HepG2 (cell line): ENCODE results near the gene LEMD1. TPM values are rescaled to one million over a fixed set of nuclear protein-coding genes. Genes with fewer than 3 reads are reported as not detected.

ENCODE experiments used
- ATAC-seq: fragments of 200-7000 bp; cut with Tn5 transposase; 3 replicates; pipeline ENCODE4 v1.9.1; 2020; ENCODE audit warnings: mild to moderate bottlenecking, moderate library complexity
- BruUV-seq: library from RNA; stranded (reverse); fragments of 400-500 nt; replicated peaks from 2 replicates; lab custom pipeline; 2021; lab: Mats Ljungman, UMichigan
- CTCF ChIA-PET: fragments of 300-600 bp; formaldehyde crosslinking; extraction: SDS; loops from one replicate; lab custom pipeline; 2021; ENCODE audit warnings: low total read pairs, inconsistent platforms, low intra/inter-chr PET ratio; lab: Yijun Ruan, JAX
- POLR2A ChIA-PET: fragments of 350-600 bp; sonication (Branson Sonifier 250); formaldehyde crosslinking; loops from one replicate; lab custom pipeline; 2020; ENCODE audit warnings: antibody characterized with exemption, inconsistent platforms; lab: Yijun Ruan, JAX
- DNase-seq: peaks from one replicate; pipeline ENCODE4 v3.0.0-alpha.2; 2015; ENCODE audit warnings: low spot score
- FAIRE-seq: peaks from 3 replicates; lab custom pipeline; 2011; peaks lifted over from hg19 to GRCh38; lab: Jason Lieb, UNC
- H2AFZ ChIP-seq: one replicate; pipeline ENCODE4 v1.6.1; 2011; ENCODE audit warnings: low read length, inconsistent platforms
- H3K27ac ChIP-seq: fragments of 300-600 bp; 3 replicates; pipeline ENCODE4 v1.8.0; 2011; ENCODE audit warnings: mixed run types, mild to moderate bottlenecking, mixed read lengths, low read length, inconsistent platforms; ENCODE audit not compliant: insufficient read depth; ENCODE audit errors: extremely low read length
- H3K27me3 ChIP-seq, 2 experiments: fragments of 200-600 bp in 1 of 2; 2 replicates in 1 of 2; 3 replicates in 1 of 2; pipeline versions ENCODE4 v1.6.0 to v1.8.0; 2011; ENCODE audit warnings: low read length in 2 of 2, mild to moderate bottlenecking in 2 of 2, moderate library complexity in 2 of 2, inconsistent platforms in 1 of 2; ENCODE audit not compliant: insufficient read depth in 2 of 2, control insufficient read depth in 1 of 2
- H3K36me3 ChIP-seq, 2 experiments: fragments of 200-600 bp in 1 of 2; replicated peaks in 1 of 2; 2 replicates in 1 of 2; 3 replicates in 1 of 2; pipeline versions ENCODE4 v1.5.1 to v1.8.0; 2011; ENCODE audit warnings: low read length in 2 of 2, inconsistent platforms in 1 of 2; ENCODE audit not compliant: insufficient read depth in 2 of 2, control insufficient read depth in 1 of 2
- H3K4me1 ChIP-seq: 2 replicates; pipeline ENCODE4 v1.5.1; 2012; ENCODE audit warnings: low read length, inconsistent platforms; ENCODE audit not compliant: insufficient read depth
- H3K4me2 ChIP-seq: 2 replicates; pipeline ENCODE4 v1.6.0; 2011; ENCODE audit warnings: low read depth, low read length, inconsistent platforms
- H3K4me3 ChIP-seq, 3 experiments: fragments of 200-600 bp in 1 of 3; sonication (generic), shearing (Covaris generic) in 1 of 3; replicated peaks in 1 of 3; 2 replicates each; pipeline ENCODE4 v1.5.1; 2011 to 2016; ENCODE audit warnings: low read length in 3 of 3, inconsistent platforms in 2 of 3, low read depth in 2 of 3, mild to moderate bottlenecking in 2 of 3, control low read depth in 1 of 3, mixed read lengths in 1 of 3; ENCODE audit not compliant: insufficient read depth in 1 of 3
- H3K79me2 ChIP-seq: one replicate; pipeline ENCODE4 v1.6.1; 2011; ENCODE audit warnings: low read length, inconsistent platforms; ENCODE audit not compliant: insufficient read depth
- H3K9ac ChIP-seq: 2 replicates; pipeline ENCODE4 v1.6.0; 2011; ENCODE audit warnings: mild to moderate bottlenecking, low read depth, low read length, inconsistent platforms; ENCODE audit not compliant: insufficient read depth
- H3K9me3 ChIP-seq: 2 replicates; pipeline ENCODE4 v1.5.1; 2012; ENCODE audit warnings: mild to moderate bottlenecking, low read length
- H4K20me1 ChIP-seq: 2 replicates; pipeline ENCODE4 v1.6.0; 2011; ENCODE audit warnings: inconsistent platforms, mild to moderate bottlenecking, low read length, moderate library complexity; ENCODE audit not compliant: insufficient read depth
- ATF7 ChIP-seq, 2 experiments: fragments of 450-650 bp in 1 of 2; sonication (generic) in 1 of 2; formaldehyde crosslinking in 1 of 2; IDR thresholded peaks; 2 replicates each; pipeline versions ENCODE4 v1.4.0 to v1.6.1; 2016 to 2020; ENCODE audit warnings: antibody characterized with exemption in 1 of 2, mild to moderate bottlenecking in 1 of 2, missing genetic modification reagents in 1 of 2
- CREM ChIP-seq, 2 experiments: sonication (generic) in 1 of 2; formaldehyde crosslinking in 1 of 2; IDR thresholded peaks; 2 replicates each; pipeline versions ENCODE4 v1.4.0 to v1.6.1; 2016 to 2020; ENCODE audit warnings: antibody characterized with exemption in 1 of 2, mild to moderate bottlenecking in 1 of 2, missing genetic modification reagents in 1 of 2
- ETV6 ChIP-seq: sonication (generic); formaldehyde crosslinking; conservative IDR thresholded peaks from 2 replicates; pipeline ENCODE4 v1.4.0; 2020; ENCODE audit warnings: missing genetic modification reagents
- FOXC1 ChIP-seq: sonication (generic); formaldehyde crosslinking; IDR thresholded peaks from 2 replicates; pipeline ENCODE4 v1.8.0; 2022; ENCODE audit warnings: mild to moderate bottlenecking, missing genetic modification reagents, borderline replicate concordance
- HNF4G ChIP-seq, 2 experiments: sonication (generic) in 1 of 2; formaldehyde crosslinking in 1 of 2; IDR thresholded peaks; 2 replicates each; pipeline versions ENCODE4 v1.4.0 to v1.6.1; 2011 to 2020; ENCODE audit warnings: borderline replicate concordance in 2 of 2, low read depth in 2 of 2, mild to moderate bottlenecking in 2 of 2, low read length in 1 of 2, missing genetic modification reagents in 1 of 2, moderate library complexity in 1 of 2
- KMT2B ChIP-seq: IDR thresholded peaks from 2 replicates; pipeline ENCODE4 v1.6.1; 2016; ENCODE audit warnings: missing genetic modification reagents, missing compliant biosample characterization
- REXO4 ChIP-seq: sonication (generic); formaldehyde crosslinking; IDR thresholded peaks from 2 replicates; pipeline ENCODE4 v1.8.0; 2022; ENCODE audit warnings: missing genetic modification reagents, mild to moderate bottlenecking, borderline replicate concordance
- SNRNP70 ChIP-seq: fragments of 200-400 bp; formaldehyde crosslinking; IDR thresholded peaks from 2 replicates; pipeline ENCODE4 v1.6.1; 2017; ENCODE audit warnings: mild to moderate bottlenecking, low read depth, low read length, moderate library complexity
- ZBTB7B ChIP-seq: sonication (generic); formaldehyde crosslinking; IDR thresholded peaks from 2 replicates; pipeline ENCODE4 v1.4.0; 2020; ENCODE audit warnings: missing genetic modification reagents
- ZNF232 ChIP-seq: sonication (generic); formaldehyde crosslinking; IDR thresholded peaks from 2 replicates; pipeline ENCODE4 v1.4.0; 2020; ENCODE audit warnings: missing genetic modification reagents, borderline replicate concordance
- ZNF367 ChIP-seq: sonication (generic); formaldehyde crosslinking; IDR thresholded peaks from 2 replicates; pipeline ENCODE4 v1.4.0; 2020; ENCODE audit warnings: missing genetic modification reagents, borderline replicate concordance
- ZNF550 ChIP-seq: sonication (generic); formaldehyde crosslinking; IDR thresholded peaks from 2 replicates; pipeline ENCODE4 v1.4.0; 2020; ENCODE audit warnings: mild to moderate bottlenecking, missing genetic modification reagents, borderline replicate concordance
- ZNF782 ChIP-seq: sonication (generic); formaldehyde crosslinking; IDR thresholded peaks from 2 replicates; pipeline ENCODE4 v1.4.0; 2020; ENCODE audit warnings: missing genetic modification reagents, mild to moderate bottlenecking, borderline replicate concordance
- ZSCAN21 ChIP-seq: sonication (generic); formaldehyde crosslinking; IDR thresholded peaks from 2 replicates; pipeline ENCODE4 v1.8.0; 2022; ENCODE audit warnings: mild to moderate bottlenecking, missing genetic modification reagents, moderate library complexity, borderline replicate concordance
- WGBS: methylation state at CpG from one replicate; pipeline ENCODE4 v1.1.6; 2017; ENCODE audit warnings: low lambda C conversion rate; 5-methylcytosine and 5-hydroxymethylcytosine counted together
- in situ Hi-C: cut with HindIII; loops from 2 replicates; pipeline ENCODE4 v1.10.0; 2017; ENCODE audit warnings: low pct_unique_long_range_greater_than_20kb; ENCODE audit not compliant: extremely low pct_ligation_motif_present
- intact Hi-C: fragments of 100-400 bp; cut with micrococcal nuclease; formaldehyde crosslinking; loops from one replicate; pipeline ENCODE4 v1.10.0; 2022; ENCODE audit not compliant: unreplicated experiment
- polyA plus RNA-seq, 8 experiments: library from polyadenylated mRNA; depleted of rRNA in 3 of 8; stranded (reverse) in 7 of 8; unstranded in 1 of 8; fragments of >200 nt; fragmentation: Illumina TruSeq in 4 of 8; extraction: Trizol in 4 of 8; gene quantifications; 2 replicates each; pipeline versions ENCODE4 v1.2.1 to v1.2.3, GENCODE V29; 2011 to 2016; ENCODE audit warnings: low read depth in 4 of 8, missing spikeins in 1 of 8, mixed read lengths in 1 of 8; ENCODE audit not compliant: insufficient read depth in 1 of 8
- total RNA-seq, 5 experiments: library from RNA; depleted of rRNA; stranded (reverse); fragments of >200 nt; fragmentation: Illumina TruSeq; extraction: Trizol; gene quantifications; 2 replicates each; pipeline ENCODE4 v1.2.3, GENCODE V29; 2016; ENCODE audit warnings: low read depth in 1 of 5
- TF ChIP-seq, protein P1 (sequence below): sonication (generic); formaldehyde crosslinking; IDR thresholded peaks from 2 replicates; pipeline ENCODE4 v1.4.0; 2020; ENCODE audit warnings: missing genetic modification reagents, mild to moderate bottlenecking, borderline replicate concordance
- TF ChIP-seq, protein P2 (sequence below): sonication (generic); formaldehyde crosslinking; IDR thresholded peaks from 2 replicates; pipeline ENCODE4 v1.8.1; 2023; ENCODE audit warnings: mild to moderate bottlenecking, inconsistent platforms, moderate library complexity, missing genetic modification reagents, borderline replicate concordance
- TF ChIP-seq, protein P3 (sequence below): sonication (generic); formaldehyde crosslinking; IDR thresholded peaks from 2 replicates; pipeline ENCODE4 v1.4.0; 2020; ENCODE audit warnings: mild to moderate bottlenecking, missing genetic modification reagents

Gene LEMD1
- total and polyA plus RNA-seq, 2 of the 13 experiments (the other 11 are each of a cell fraction or from before 2014, with no cell fraction given), result 1.4 to 2.3 TPM

DNA sequence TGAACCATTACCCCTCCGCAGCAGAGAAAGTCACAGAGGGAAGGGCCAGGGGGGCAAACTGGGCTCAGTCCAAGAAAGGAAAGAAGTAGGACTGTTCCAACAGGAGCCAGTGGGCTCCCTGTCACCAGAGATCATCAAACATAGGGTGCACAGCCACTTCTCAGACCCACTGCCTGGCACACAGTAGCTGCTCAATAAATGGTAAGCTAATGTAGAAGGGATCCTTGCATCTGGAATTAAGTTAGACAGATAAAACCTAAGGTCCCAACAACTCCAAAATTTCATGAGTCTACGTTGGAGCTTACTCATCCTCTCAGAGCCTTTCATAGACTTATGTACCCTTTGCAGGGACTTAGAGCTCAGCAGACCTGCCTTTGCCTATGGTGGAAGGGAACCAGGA, 30.5 kb upstream of the LEMD1 start:
- TF ChIP-seq HNF4G (IDR thresholded peaks at IDR 0.05; ENCODE audit: borderline replicate concordance, low read depth, low read length) (no peak), HNF4G (CRISPR knock-in tag; IDR thresholded peaks at IDR 0.05; ENCODE audit: borderline replicate concordance, low read depth) (no peak), ZNF367 (CRISPR knock-in tag) (no peak), FOXC1 (CRISPR knock-in tag) (no peak), SNRNP70 (no peak), ATF7 (IDR thresholded peaks at IDR 0.05) (no peak), ATF7 (CRISPR knock-in tag; IDR thresholded peaks at IDR 0.05) (no peak), ZNF782 (no peak), ZBTB7B (CRISPR knock-in tag) (no peak), REXO4 (CRISPR knock-in tag) (no peak), ZSCAN21 (CRISPR knock-in tag) (no peak), ZNF232 (CRISPR knock-in tag) (no peak), KMT2B (CRISPR knock-in tag) (no peak), ZNF550 (CRISPR knock-in tag) (no peak), CREM (IDR thresholded peaks at IDR 0.05) (no peak), CREM (CRISPR knock-in tag; IDR thresholded peaks at IDR 0.05) (no peak), ETV6 (CRISPR knock-in tag) (no peak)
- TF ChIP-seq, protein P1, sequence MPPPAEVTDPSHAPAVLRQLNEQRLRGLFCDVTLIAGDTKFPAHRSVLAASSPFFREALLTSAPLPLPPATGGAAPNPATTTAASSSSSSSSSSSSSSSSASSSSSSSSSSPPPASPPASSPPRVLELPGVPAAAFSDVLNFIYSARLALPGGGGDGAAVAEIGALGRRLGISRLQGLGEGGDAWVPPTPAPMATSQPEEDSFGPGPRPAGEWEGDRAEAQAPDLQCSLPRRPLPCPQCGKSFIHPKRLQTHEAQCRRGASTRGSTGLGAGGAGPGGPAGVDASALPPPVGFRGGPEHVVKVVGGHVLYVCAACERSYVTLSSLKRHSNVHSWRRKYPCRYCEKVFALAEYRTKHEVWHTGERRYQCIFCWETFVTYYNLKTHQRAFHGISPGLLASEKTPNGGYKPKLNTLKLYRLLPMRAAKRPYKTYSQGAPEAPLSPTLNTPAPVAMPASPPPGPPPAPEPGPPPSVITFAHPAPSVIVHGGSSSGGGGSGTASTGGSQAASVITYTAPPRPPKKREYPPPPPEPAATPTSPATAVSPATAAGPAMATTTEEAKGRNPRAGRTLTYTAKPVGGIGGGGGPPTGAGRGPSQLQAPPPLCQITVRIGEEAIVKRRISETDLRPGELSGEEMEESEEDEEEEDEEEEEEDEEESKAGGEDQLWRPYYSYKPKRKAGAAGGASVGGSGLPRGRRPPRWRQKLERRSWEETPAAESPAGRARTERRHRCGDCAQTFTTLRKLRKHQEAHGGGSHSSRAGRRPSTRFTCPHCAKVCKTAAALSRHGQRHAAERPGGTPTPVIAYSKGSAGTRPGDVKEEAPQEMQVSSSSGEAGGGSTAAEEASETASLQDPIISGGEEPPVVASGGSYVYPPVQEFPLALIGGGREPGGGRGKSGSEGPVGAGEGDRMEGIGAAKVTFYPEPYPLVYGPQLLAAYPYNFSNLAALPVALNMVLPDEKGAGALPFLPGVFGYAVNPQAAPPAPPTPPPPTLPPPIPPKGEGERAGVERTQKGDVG (CRISPR knock-in tag), result no peak
- TF ChIP-seq, protein P2, sequence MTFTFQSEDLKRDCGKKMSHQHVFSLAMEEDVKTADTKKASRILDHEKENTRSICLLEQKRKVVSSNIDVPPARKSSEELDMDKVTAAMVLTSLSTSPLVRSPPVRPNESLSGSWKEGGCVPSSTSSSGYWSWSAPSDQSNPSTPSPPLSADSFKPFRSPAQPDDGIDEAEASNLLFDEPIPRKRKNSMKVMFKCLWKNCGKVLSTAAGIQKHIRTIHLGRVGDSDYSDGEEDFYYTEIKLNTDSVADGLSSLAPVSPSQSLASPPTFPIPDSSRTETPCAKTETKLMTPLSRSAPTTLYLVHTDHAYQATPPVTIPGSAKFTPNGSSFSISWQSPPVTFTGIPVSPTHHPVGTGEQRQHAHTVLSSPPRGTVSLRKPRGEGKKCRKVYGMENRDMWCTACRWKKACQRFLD (CRISPR knock-in tag), result no peak
- TF ChIP-seq, protein P3, sequence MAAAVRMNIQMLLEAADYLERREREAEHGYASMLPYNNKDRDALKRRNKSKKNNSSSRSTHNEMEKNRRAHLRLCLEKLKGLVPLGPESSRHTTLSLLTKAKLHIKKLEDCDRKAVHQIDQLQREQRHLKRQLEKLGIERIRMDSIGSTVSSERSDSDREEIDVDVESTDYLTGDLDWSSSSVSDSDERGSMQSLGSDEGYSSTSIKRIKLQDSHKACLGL (CRISPR knock-in tag), result no peak
- CTCF ChIA-PET, result no interaction called here
- Histone ChIP-seq H3K4me3 (no peak overlapping the region), H3K4me2 (no peak overlapping the region), H3K9me3 (no peaks in the 10 kb centered on the region), H3K9ac (no peak overlapping the region), H3K36me3 (no peaks in the 10 kb centered on the region), H3K79me2 (peaks cover 23% of the 10 kb centered on the region), H3K4me1 (peaks cover 63% of the 10 kb centered on the region), H2AFZ (no peak overlapping the region), H3K27ac (no peak overlapping the region), H4K20me1 (no peaks in the 10 kb centered on the region), H3K27me3 (peaks cover 0 to 46% of the 10 kb centered on the region in 2 experiments; a peak in 4 of 5 replicates)
- in situ Hi-C loops, result no loop called here
- POLR2A ChIA-PET, result interaction anchor here (6.2 kb wide), 1 partner anchor 12 kb away, joined by 95 read pairs; no protein-coding TSS in a partner anchor
- intact Hi-C loops, result loop anchor here (10.0 kb wide), 1 partner anchor 118 kb away; no protein-coding TSS in a partner anchor
- FAIRE-seq (no peak), DNase-seq (no peak), ATAC-seq (no peak)
- no TSS peak for BruUV-seq
- 50% methylated on average over 2 of the region's 2 CpGs for WGBS
